HepG2 (cell line): ENCODE measurements around the gene PANK2. TPM values are rescaled to one million over a fixed set of nuclear protein-coding genes. Genes with fewer than 3 reads are reported as not detected.

Experiments used
- KDM4B ChIP-seq: sonication (generic); formaldehyde crosslinking; IDR thresholded peaks from 2 replicates; pipeline ENCODE4 v1.4.0; 2020; ENCODE audit warnings: missing genetic modification reagents
- SP4 ChIP-seq: sonication (generic); formaldehyde crosslinking; IDR thresholded peaks from 2 replicates; pipeline ENCODE4 v1.8.1; 2023; ENCODE audit warnings: mild to moderate bottlenecking, missing genetic modification reagents
- ZMYM2 ChIP-seq: sonication (generic); formaldehyde crosslinking; IDR thresholded peaks from 2 replicates; pipeline ENCODE4 v1.8.0; 2022; ENCODE audit warnings: mild to moderate bottlenecking, missing genetic modification reagents
- ZNF737 ChIP-seq: sonication (generic); formaldehyde crosslinking; IDR thresholded peaks from 2 replicates; pipeline ENCODE4 v1.5.0; 2020; ENCODE audit warnings: missing genetic modification reagents, mild to moderate bottlenecking, borderline replicate concordance
- polyA plus RNA-seq, 8 experiments: library from polyadenylated mRNA; depleted of rRNA in 3 of 8; stranded (reverse) in 7 of 8; unstranded in 1 of 8; fragments of >200 nt; fragmentation: Illumina TruSeq in 4 of 8; extraction: Trizol in 4 of 8; gene quantifications; 2 replicates each; pipeline versions ENCODE4 v1.2.1 to v1.2.3, GENCODE V29; 2011 to 2016; ENCODE audit warnings: low read depth in 4 of 8, missing spikeins in 1 of 8, mixed read lengths in 1 of 8; ENCODE audit not compliant: insufficient read depth in 1 of 8
- total RNA-seq, 5 experiments: library from RNA; depleted of rRNA; stranded (reverse); fragments of >200 nt; fragmentation: Illumina TruSeq; extraction: Trizol; gene quantifications; 2 replicates each; pipeline ENCODE4 v1.2.3, GENCODE V29; 2016; ENCODE audit warnings: low read depth in 1 of 5
- TF ChIP-seq, protein P1 (sequence below): sonication (generic); formaldehyde crosslinking; IDR thresholded peaks from 2 replicates; pipeline ENCODE4 v1.4.0; 2020; ENCODE audit warnings: mild to moderate bottlenecking, missing genetic modification reagents
- TF ChIP-seq, protein P2 (sequence below): sonication (generic); formaldehyde crosslinking; conservative IDR thresholded peaks from 2 replicates; pipeline ENCODE4 v1.5.0; 2020; ENCODE audit warnings: missing genetic modification reagents
- TF ChIP-seq, protein P3 (sequence below): sonication (generic); formaldehyde crosslinking; IDR thresholded peaks from 2 replicates; pipeline ENCODE4 v1.4.0; 2020; ENCODE audit warnings: missing genetic modification reagents
- TF ChIP-seq, protein P4 (sequence below), 2 experiments: sonication (generic) in 1 of 2; formaldehyde crosslinking in 1 of 2; IDR thresholded peaks; 2 replicates each; pipeline versions ENCODE4 v1.6.1 to v1.9.0; 2014 to 2022; ENCODE audit warnings: antibody characterized with exemption in 1 of 2, borderline replicate concordance in 1 of 2, inconsistent platforms in 1 of 2, low read depth in 1 of 2, missing genetic modification reagents in 1 of 2

Gene PANK2
- total and polyA plus RNA-seq, 2 of the 13 experiments (the other 11 are each of a cell fraction or from before 2014, with no cell fraction given): 39.2 to 123 TPM

DNA sequence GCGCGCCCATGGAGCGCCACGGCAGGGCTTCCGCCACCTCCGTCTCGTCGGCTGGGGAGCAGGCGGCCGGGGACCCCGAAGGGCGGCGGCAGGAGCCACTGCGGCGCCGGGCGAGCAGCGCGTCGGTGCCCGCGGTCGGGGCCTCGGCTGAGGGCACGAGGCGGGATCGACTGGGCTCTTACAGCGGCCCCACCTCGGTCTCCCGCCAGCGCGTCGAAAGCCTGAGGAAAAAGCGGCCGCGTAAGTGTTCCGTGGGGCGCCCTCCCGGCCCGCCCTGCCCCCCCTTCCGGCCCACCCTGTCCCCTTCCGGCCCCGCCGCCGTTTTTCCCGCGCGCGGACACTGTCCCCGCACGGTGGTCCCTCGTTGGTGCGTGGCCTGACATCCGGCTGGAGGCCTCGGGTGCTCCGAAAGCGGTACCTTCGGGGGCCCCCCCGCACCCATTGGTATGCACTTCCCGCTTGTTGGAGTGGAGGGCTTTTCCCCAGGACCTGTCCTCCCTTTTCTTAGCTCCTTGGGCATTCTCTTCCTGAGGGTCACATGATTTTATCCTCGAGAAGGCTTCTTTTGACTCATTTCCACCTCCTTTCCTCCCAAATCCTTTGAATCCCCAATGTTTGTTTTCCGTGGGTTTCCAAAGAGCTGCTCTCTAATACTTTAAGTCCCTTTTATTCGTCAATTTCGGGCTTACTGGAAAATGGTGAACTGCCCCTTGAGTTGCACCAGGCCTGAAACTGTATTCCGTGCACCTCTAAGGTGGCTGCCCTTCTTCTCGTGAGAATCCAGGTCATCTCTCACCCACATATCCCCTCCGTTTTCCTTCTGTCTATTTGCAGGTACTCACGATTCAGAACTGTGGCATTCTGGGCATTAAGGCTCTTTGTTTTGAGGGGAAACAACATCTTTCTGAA lies 556 bp downstream of the PANK2 start (continued):
- TF ChIP-seq, protein P1, sequence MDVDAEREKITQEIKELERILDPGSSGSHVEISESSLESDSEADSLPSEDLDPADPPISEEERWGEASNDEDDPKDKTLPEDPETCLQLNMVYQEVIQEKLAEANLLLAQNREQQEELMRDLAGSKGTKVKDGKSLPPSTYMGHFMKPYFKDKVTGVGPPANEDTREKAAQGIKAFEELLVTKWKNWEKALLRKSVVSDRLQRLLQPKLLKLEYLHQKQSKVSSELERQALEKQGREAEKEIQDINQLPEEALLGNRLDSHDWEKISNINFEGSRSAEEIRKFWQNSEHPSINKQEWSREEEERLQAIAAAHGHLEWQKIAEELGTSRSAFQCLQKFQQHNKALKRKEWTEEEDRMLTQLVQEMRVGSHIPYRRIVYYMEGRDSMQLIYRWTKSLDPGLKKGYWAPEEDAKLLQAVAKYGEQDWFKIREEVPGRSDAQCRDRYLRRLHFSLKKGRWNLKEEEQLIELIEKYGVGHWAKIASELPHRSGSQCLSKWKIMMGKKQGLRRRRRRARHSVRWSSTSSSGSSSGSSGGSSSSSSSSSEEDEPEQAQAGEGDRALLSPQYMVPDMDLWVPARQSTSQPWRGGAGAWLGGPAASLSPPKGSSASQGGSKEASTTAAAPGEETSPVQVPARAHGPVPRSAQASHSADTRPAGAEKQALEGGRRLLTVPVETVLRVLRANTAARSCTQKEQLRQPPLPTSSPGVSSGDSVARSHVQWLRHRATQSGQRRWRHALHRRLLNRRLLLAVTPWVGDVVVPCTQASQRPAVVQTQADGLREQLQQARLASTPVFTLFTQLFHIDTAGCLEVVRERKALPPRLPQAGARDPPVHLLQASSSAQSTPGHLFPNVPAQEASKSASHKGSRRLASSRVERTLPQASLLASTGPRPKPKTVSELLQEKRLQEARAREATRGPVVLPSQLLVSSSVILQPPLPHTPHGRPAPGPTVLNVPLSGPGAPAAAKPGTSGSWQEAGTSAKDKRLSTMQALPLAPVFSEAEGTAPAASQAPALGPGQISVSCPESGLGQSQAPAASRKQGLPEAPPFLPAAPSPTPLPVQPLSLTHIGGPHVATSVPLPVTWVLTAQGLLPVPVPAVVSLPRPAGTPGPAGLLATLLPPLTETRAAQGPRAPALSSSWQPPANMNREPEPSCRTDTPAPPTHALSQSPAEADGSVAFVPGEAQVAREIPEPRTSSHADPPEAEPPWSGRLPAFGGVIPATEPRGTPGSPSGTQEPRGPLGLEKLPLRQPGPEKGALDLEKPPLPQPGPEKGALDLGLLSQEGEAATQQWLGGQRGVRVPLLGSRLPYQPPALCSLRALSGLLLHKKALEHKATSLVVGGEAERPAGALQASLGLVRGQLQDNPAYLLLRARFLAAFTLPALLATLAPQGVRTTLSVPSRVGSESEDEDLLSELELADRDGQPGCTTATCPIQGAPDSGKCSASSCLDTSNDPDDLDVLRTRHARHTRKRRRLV: 0 out of 2 replicates have a peak, but pooled peaks have one; percentile 50
- TF ChIP-seq, protein P2, sequence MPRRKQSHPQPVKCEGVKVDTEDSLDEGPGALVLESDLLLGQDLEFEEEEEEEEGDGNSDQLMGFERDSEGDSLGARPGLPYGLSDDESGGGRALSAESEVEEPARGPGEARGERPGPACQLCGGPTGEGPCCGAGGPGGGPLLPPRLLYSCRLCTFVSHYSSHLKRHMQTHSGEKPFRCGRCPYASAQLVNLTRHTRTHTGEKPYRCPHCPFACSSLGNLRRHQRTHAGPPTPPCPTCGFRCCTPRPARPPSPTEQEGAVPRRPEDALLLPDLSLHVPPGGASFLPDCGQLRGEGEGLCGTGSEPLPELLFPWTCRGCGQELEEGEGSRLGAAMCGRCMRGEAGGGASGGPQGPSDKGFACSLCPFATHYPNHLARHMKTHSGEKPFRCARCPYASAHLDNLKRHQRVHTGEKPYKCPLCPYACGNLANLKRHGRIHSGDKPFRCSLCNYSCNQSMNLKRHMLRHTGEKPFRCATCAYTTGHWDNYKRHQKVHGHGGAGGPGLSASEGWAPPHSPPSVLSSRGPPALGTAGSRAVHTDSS (CRISPR knock-in tag): no peak
- TF ChIP-seq ZMYM2 (CRISPR knock-in tag) (peak; percentile 55), KDM4B (0 out of 2 replicates have a peak, but pooled peaks have one; percentile 31), SP4 (peak; percentile 59), ZNF737 (CRISPR knock-in tag) (peak; percentile 81; the same call in 1 of the 2 replicates)
- TF ChIP-seq, protein P3, sequence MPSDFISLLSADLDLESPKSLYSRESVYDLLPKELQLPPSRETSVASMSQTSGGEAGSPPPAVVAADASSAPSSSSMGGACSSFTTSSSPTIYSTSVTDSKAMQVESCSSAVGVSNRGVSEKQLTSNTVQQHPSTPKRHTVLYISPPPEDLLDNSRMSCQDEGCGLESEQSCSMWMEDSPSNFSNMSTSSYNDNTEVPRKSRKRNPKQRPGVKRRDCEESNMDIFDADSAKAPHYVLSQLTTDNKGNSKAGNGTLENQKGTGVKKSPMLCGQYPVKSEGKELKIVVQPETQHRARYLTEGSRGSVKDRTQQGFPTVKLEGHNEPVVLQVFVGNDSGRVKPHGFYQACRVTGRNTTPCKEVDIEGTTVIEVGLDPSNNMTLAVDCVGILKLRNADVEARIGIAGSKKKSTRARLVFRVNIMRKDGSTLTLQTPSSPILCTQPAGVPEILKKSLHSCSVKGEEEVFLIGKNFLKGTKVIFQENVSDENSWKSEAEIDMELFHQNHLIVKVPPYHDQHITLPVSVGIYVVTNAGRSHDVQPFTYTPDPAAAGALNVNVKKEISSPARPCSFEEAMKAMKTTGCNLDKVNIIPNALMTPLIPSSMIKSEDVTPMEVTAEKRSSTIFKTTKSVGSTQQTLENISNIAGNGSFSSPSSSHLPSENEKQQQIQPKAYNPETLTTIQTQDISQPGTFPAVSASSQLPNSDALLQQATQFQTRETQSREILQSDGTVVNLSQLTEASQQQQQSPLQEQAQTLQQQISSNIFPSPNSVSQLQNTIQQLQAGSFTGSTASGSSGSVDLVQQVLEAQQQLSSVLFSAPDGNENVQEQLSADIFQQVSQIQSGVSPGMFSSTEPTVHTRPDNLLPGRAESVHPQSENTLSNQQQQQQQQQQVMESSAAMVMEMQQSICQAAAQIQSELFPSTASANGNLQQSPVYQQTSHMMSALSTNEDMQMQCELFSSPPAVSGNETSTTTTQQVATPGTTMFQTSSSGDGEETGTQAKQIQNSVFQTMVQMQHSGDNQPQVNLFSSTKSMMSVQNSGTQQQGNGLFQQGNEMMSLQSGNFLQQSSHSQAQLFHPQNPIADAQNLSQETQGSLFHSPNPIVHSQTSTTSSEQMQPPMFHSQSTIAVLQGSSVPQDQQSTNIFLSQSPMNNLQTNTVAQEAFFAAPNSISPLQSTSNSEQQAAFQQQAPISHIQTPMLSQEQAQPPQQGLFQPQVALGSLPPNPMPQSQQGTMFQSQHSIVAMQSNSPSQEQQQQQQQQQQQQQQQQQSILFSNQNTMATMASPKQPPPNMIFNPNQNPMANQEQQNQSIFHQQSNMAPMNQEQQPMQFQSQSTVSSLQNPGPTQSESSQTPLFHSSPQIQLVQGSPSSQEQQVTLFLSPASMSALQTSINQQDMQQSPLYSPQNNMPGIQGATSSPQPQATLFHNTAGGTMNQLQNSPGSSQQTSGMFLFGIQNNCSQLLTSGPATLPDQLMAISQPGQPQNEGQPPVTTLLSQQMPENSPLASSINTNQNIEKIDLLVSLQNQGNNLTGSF: peak; percentile 94; the same call in 1 of the 2 replicates
- TF ChIP-seq, protein P4, sequence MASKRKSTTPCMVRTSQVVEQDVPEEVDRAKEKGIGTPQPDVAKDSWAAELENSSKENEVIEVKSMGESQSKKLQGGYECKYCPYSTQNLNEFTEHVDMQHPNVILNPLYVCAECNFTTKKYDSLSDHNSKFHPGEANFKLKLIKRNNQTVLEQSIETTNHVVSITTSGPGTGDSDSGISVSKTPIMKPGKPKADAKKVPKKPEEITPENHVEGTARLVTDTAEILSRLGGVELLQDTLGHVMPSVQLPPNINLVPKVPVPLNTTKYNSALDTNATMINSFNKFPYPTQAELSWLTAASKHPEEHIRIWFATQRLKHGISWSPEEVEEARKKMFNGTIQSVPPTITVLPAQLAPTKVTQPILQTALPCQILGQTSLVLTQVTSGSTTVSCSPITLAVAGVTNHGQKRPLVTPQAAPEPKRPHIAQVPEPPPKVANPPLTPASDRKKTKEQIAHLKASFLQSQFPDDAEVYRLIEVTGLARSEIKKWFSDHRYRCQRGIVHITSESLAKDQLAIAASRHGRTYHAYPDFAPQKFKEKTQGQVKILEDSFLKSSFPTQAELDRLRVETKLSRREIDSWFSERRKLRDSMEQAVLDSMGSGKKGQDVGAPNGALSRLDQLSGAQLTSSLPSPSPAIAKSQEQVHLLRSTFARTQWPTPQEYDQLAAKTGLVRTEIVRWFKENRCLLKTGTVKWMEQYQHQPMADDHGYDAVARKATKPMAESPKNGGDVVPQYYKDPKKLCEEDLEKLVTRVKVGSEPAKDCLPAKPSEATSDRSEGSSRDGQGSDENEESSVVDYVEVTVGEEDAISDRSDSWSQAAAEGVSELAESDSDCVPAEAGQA (IDR thresholded peaks at IDR 0.05; ENCODE audit: low read depth): no peak
- TF ChIP-seq, protein P4 (CRISPR knock-in tag; IDR thresholded peaks at IDR 0.05; ENCODE audit: borderline replicate concordance): 0 out of 2 replicates have a peak, but pooled peaks have one; percentile 35
